Body of pancreas (tissue), 4 donors: Measurements from ENCODE around the gene SLC25A23.
"Not testable (repeated sequence)": the region's sequence is repeated elsewhere in the genome, so short reads cannot be mapped to it uniquely, and the experiment has no call there.

Experiments used
- POLR2A ChIP-seq, 3 donors: fragments of 450-650 bp; IDR thresholded peaks; one replicate each; pipeline ENCODE4 v1.6.1; 2016; ENCODE audit warnings: antibody characterized with exemption in 3 of 3, mild to moderate bottlenecking in 2 of 3
- TF ChIP-seq, protein P1 (sequence below), 7 experiments: fragments of 450-650 bp in 4 of 7; fragments of 200-600 bp in 3 of 7; sonication (generic) in 3 of 7; IDR thresholded peaks; one replicate each; pipeline ENCODE4 v1.5.1; 2016 to 2019; ENCODE audit warnings: antibody characterized with exemption in 7 of 7

DNA sequence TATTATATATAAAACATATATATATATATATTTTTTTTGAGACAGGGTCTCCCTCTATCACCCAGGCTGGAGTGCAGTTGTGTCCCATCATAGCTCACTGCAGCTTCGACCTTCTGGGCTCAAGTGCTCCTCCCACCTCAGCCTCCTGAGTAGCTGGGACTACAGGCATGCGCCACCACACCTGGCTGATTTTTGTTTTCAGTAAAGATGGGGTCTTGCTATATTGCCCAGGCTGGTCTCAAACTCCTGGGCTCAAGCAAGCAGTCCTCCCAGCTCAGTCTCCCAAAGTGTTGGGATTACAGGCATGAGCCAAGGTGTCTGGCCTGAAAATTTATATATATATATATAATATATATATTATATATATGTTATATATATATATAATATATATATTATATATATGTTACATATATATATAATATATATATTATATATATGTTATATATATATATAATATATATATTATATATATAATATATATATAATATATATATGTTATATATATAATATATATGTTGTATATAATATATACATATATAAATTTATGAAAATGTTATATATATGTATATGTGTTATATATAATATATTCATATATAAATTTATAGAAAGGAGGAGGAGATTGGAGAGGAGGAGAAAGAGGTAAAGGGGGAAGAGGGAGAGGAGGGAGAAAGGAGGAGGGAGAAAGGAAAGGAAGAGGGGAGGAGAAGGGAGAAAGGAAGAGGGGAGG lies 30.7 kb downstream of the SLC25A23 start:
- TF ChIP-seq, protein P1, sequence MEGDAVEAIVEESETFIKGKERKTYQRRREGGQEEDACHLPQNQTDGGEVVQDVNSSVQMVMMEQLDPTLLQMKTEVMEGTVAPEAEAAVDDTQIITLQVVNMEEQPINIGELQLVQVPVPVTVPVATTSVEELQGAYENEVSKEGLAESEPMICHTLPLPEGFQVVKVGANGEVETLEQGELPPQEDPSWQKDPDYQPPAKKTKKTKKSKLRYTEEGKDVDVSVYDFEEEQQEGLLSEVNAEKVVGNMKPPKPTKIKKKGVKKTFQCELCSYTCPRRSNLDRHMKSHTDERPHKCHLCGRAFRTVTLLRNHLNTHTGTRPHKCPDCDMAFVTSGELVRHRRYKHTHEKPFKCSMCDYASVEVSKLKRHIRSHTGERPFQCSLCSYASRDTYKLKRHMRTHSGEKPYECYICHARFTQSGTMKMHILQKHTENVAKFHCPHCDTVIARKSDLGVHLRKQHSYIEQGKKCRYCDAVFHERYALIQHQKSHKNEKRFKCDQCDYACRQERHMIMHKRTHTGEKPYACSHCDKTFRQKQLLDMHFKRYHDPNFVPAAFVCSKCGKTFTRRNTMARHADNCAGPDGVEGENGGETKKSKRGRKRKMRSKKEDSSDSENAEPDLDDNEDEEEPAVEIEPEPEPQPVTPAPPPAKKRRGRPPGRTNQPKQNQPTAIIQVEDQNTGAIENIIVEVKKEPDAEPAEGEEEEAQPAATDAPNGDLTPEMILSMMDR (IDR thresholded peaks at IDR 0.05) = not testable (repeated sequence)
- not testable (repeated sequence) for TF ChIP-seq POLR2A (IDR thresholded peaks at IDR 0.05)
